ENCODE measurements around the gene PGAP1. TPM values are rescaled to one million over a fixed set of nuclear protein-coding genes. Genes with fewer than 3 reads are reported as not detected.

The PGAP1 gene
- polyA plus RNA-seq, 3 donors, result 0.10 to 0.81 (median 0.33) TPM

- 80% methylated on average over 1 of the region's 3 CpGs for WGBS (ENCODE audit: insufficient coverage)
- no peak overlapping the region for H3K4me3 Mint-ChIP-seq
- Histone ChIP-seq H3K79me2 (ENCODE audit: insufficient read depth, low read length) (no peaks in the 10 kb centered on the region), H3K27ac (ENCODE audit: low read depth in 1 of 2, low read length in 2 of 2) (peak overlapping the region in 1 of 2 donors; percentile 60), H4K20me1 (ENCODE audit: insufficient read depth, low read length) (no peaks in the 10 kb centered on the region), H3K27me3 (ENCODE audit: control insufficient read depth in 2 of 2, insufficient read depth in 2 of 2, low read length in 2 of 2) (no peaks in the 10 kb centered on the region), H3K36me3 (replicated peaks in 1 of 2; ENCODE audit: control insufficient read depth in 1 of 2, insufficient read depth in 2 of 2, low read length in 2 of 2) (no peaks in the 10 kb centered on the region), H3K4me1 (ENCODE audit: control insufficient read depth in 1 of 2, insufficient read depth in 2 of 2, low read length in 2 of 2) (peaks cover 11 to 13% of the 10 kb centered on the region in 2 donors), H3K4me2 (replicated peaks; ENCODE audit: extremely low read depth, low read length, poor library complexity, severe bottlenecking) (no peak overlapping the region), H2AFZ (ENCODE audit: insufficient read depth, low read depth, low read length, poor library complexity, severe bottlenecking) (peak overlapping the region; percentile 55), H3K9me3 (replicated peaks in 1 of 2; ENCODE audit: control insufficient read depth in 1 of 2, insufficient read depth in 1 of 2, low read length in 2 of 2) (no peaks in the 10 kb centered on the region), H3K4me3 (replicated peaks in 1 of 3; ENCODE audit: low read depth in 2 of 3, low read length in 3 of 3) (no peak overlapping the region), H3K9ac (ENCODE audit: insufficient read depth, low read length, poor library complexity, severe bottlenecking) (no peak overlapping the region)
- H3K27ac Mint-ChIP-seq, result peak overlapping the region in 4 of 7 donors; percentile 2 to 46 (median 16)
- no peak for DNase-seq
- peaks cover 7 to 12% of the 10 kb centered on the region in 2 donors for H3K36me3 Mint-ChIP-seq
- peaks cover 12% of the 10 kb centered on the region for H3K4me1 Mint-ChIP-seq
- intact Hi-C loops (cut with micrococcal nuclease), result no loop called here
- no peak for TF ChIP-seq CTCF (IDR thresholded peaks at IDR 0.05)
- H3K9me3 Mint-ChIP-seq, result peaks cover 0 to 3% (median 0%) of the 10 kb centered on the region in 7 donors
- peaks cover 0 to 1% (median 0%) of the 10 kb centered on the region in 3 donors for H3K27me3 Mint-ChIP-seq (ENCODE audit: low read depth in 3 of 3)
These were observed 10.9 kb downstream of the PGAP1 start for GRCh38 chr2:196915507-196916189.

DNA sequence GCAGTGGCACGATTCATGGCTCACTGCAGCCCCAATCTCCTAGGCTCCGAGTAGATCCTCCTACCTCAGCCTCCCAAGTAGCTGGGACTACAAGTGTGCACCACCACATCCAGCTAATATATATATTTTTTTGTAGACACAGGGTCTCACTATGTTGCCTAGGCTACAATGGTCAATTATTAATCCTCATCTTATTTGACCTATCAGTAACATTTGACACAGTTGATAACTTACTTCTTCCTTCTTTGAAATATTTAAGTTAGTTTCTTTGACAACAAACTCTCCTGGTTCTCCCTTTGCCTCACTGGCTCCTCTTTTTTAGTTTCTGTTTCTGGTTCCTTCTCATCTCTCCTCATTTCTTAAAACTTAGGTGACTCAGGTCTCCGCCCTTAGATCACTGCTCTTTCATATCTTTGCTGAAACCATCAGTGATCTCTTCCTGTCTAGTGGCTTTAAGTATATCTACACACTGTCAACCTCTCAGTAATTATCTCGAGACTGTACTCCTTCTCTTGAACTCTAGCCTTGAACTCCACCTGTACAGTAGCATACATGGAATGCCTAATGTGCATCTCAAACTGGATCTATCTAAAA is 11.5 kb downstream of the PGAP1 start:
- H3K4me2 ChIP-seq (replicated peaks; ENCODE audit: extremely low read depth, low read length, poor library complexity, severe bottlenecking), result no peak overlapping the region

More for the DNA sequence above, 11.5 kb downstream of the PGAP1 start:
- H3K36me3 ChIP-seq (replicated peaks in 1 of 2; ENCODE audit: control insufficient read depth in 1 of 2, insufficient read depth in 2 of 2, low read length in 2 of 2), result no peaks in the 10 kb centered on the region
- intact Hi-C loops (cut with micrococcal nuclease), result no loop called here
- no peak overlapping the region for H3K9ac ChIP-seq (ENCODE audit: insufficient read depth, low read length, poor library complexity, severe bottlenecking)
- no peaks in the 10 kb centered on the region for H3K27me3 ChIP-seq (ENCODE audit: control insufficient read depth in 2 of 2, insufficient read depth in 2 of 2, low read length in 2 of 2)
- peaks cover 0 to 3% (median 0%) of the 10 kb centered on the region in 7 donors for H3K9me3 Mint-ChIP-seq
- peaks cover 11 to 13% of the 10 kb centered on the region in 2 donors for H3K4me1 ChIP-seq (ENCODE audit: control insufficient read depth in 1 of 2, insufficient read depth in 2 of 2, low read length in 2 of 2)
- H2AFZ ChIP-seq (ENCODE audit: insufficient read depth, low read depth, low read length, poor library complexity, severe bottlenecking), result peak overlapping the region; percentile 55
- TF ChIP-seq CTCF (IDR thresholded peaks at IDR 0.05), result no peak
- peak overlapping the region in 4 of 7 donors; percentile 13 to 83 (median 56) for H3K27ac Mint-ChIP-seq
- peaks cover 12% of the 10 kb centered on the region for H3K4me1 Mint-ChIP-seq
- no peaks in the 10 kb centered on the region for H3K9me3 ChIP-seq (replicated peaks in 1 of 2; ENCODE audit: control insufficient read depth in 1 of 2, insufficient read depth in 1 of 2, low read length in 2 of 2)
- peak overlapping the region in 1 of 2 donors; percentile 60 for H3K27ac ChIP-seq (ENCODE audit: low read depth in 1 of 2, low read length in 2 of 2)
- peaks cover 7 to 12% of the 10 kb centered on the region in 2 donors for H3K36me3 Mint-ChIP-seq
- H3K27me3 Mint-ChIP-seq (ENCODE audit: low read depth in 3 of 3), result peaks cover 0 to 1% (median 0%) of the 10 kb centered on the region in 3 donors
- H3K4me3 Mint-ChIP-seq, result peak overlapping the region in 1 of 2 donors; percentile 46
- no peaks in the 10 kb centered on the region for H4K20me1 ChIP-seq (ENCODE audit: insufficient read depth, low read length)
- no peak overlapping the region for H3K4me3 ChIP-seq (replicated peaks in 1 of 3; ENCODE audit: low read depth in 2 of 3, low read length in 3 of 3)
- 90% methylated on average over 1 of the region's 4 CpGs for WGBS (ENCODE audit: insufficient coverage)
- DNase-seq, result peak; percentile 17 to 32 (median 31)
- H3K79me2 ChIP-seq (ENCODE audit: insufficient read depth, low read length), result no peaks in the 10 kb centered on the region
